ENCODE results near the gene UNC80.

GRCh38 chr2:209958016-209958415 is 186.4 kb downstream of the UNC80 start:
- no peak for TF ChIP-seq EZH2 (IDR thresholded peaks at IDR 0.05; ENCODE audit: insufficient read depth, poor library complexity, severe bottlenecking)
- no peak for TF ChIP-seq EZH2phosphoT487 (IDR thresholded peaks at IDR 0.05; ENCODE audit: insufficient read depth, low read depth)

Data from GM23248 (cell line).